Stimulated activated CD8-positive, alpha-beta memory T cell treated with anti-CD3 and anti-CD28 coated beads, Interleukin-7, amount 100 ng/mL, for 48 hours (primary cell): ENCODE measurements around the gene KLRG1.

Experiments used
- DNase-seq, 2 donors: peaks; one replicate each; pipeline ENCODE4 v3.0.0-alpha.2; 2020; ENCODE audit warnings: low read depth in 1 of 2; ENCODE audit errors: extremely low read depth in 1 of 2

Gene KLRG1

DNA sequence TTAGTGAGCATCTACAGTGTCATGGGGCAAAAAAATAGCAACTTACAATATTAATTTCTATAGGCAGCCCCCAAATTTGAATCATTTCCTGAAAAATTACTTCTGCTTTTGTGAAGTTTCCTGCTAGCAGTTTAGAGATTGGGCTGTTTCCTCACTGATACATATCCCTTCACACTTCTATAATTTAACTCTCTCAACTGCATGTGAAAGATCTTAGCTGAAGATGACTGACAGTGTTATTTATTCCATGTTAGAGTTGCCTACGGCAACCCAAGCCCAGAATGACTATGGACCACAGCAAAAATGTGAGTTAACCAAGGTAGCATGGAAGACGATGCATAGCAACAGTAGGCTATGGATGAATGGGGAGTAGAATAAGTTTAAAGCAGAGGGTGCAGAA, at the start of gene KLRG1:
Gene KLRG1, plus strand, starts transcription at position 134 of the 400 bp plus-strand sequence. Its CDS starts 90 bp downstream, at position 224.
- no peak for DNase-seq

DNA sequence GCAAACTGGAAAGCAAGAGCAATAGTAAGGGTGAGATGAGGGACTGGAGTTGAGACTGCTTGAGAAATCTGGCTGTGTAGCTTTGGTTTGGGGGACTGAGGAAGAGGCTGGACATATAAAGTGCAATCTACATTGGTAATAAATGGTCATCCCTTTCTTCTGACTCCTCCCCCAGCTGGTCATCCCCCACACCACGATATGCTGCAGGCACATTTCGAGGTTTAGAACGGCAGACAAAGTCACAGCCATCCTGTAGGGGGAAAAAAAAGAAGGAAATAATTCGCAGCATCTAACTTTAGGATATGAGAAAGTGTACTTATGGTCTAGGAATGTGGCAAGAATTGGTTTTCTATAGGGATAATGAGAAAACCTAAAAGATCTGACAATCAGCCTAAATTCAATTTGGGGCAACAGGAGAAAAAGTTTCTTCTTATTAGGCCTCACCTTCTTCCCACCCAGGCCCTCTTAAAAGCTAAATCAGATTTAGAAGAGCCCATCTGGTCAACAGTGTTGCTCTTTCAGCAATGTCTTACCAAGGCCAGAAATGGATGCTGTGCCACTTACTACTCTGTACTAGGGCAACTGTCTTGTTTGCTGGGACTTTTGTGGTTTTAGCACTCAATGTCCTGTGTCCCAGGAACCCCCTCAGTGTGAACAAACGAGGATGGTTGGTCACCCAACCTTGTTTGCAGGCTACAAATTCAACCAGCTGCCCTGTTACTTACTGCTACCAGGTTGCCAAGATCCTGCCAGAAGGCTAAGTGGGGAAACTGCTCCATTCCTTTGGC, 47.5 kb upstream of the KLRG1 start:
- DNase-seq, result no peak

DNA sequence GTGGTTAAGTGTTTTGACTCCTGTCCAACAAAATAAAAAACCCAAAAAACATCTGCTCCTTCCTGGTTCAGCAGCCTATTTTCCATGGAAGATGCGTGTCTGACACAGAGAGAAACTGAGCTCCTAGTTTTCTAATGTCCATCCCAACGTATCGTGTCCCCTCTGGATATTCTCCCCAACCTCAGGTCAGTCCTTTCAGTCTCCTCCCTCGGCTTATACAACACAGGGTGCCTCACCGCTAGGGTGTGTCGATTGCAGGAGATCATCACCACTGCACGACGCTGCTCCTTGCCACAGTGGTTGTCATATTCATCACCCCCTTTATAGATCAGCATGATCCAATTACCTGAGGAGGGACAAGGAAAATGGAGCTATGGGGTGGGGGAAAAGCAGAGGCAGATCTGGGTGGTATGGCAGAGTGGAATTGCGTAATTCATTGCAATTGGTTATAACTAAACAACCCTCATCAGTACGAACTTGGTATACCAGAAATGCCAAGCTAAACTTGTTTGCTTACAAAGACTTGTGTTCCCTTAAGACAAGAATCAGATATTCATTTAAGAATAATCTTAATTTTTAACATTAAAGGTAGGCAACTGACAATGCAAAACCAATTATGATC, 45.7 kb upstream of the KLRG1 start:
- no peak for DNase-seq

DNA sequence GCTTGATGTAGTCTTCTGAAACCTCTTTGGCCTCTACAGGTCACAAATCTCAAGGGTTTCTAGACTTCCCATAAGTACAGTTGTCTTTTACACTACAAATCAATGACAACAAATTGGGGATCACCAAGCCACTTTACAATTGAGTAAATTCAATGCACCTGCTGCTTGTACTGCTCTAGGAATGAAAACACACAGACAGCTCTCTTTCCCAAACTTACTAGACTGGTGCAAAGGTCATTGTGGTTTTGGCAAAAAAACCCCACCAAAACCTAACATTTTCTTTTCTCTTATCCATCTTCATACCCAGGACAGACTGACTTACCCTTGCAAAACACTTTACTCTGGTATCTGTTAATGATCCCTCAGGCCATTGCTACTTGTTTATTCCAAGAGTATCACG, 42.6 kb upstream of the KLRG1 start:
- no peak for DNase-seq

DNA sequence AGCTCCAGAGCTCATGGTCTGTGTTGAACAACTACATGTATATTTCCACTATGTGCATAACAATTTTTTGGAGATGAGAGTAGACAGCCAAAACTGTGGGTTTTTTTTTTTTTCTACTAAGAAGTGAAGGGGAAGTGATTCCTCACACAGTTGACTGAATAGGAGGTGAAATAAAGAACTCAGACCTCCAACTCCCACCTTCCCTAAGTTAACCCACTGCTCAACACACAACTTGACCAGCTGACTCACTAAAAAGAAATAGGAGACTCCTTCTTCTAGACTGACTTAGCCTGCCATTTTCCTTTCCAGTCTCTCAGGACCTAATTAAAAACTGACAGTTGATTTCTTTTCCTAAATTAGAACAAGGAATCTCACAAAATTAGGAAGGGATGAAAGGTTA, 41.6 kb upstream of the KLRG1 start:
- no peak for DNase-seq

DNA sequence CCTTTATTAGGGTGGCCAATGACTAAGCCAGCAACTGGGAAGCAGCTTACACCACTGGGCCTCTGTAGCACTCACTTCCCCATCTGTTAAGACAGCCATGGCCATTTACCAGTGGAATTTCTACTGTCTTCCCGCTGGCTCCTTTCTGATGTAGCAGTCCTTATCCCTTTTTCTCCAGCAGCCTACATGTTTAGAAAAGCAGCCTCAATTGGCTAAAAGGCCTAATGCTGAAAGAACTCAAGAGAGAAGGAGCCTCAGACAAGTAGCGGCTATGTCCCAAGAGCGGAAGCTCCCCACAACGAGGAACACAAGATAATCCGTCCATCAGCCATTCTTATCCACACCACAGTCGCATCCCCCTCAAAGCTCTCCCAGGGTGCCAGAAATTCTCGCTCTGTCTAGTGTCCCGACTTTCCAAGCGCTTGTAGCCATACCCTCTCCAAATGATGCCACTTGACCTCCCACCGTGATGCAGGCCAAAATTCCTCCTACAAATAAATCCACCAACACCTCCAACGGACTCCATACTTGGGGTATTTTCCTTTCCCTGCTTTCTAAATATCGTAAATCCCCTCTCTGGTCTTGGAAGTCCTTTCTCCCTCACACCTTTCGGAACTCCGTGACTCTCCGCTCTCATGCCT, 40.5 kb upstream of the KLRG1 start:
- DNase-seq, result no peak

DNA sequence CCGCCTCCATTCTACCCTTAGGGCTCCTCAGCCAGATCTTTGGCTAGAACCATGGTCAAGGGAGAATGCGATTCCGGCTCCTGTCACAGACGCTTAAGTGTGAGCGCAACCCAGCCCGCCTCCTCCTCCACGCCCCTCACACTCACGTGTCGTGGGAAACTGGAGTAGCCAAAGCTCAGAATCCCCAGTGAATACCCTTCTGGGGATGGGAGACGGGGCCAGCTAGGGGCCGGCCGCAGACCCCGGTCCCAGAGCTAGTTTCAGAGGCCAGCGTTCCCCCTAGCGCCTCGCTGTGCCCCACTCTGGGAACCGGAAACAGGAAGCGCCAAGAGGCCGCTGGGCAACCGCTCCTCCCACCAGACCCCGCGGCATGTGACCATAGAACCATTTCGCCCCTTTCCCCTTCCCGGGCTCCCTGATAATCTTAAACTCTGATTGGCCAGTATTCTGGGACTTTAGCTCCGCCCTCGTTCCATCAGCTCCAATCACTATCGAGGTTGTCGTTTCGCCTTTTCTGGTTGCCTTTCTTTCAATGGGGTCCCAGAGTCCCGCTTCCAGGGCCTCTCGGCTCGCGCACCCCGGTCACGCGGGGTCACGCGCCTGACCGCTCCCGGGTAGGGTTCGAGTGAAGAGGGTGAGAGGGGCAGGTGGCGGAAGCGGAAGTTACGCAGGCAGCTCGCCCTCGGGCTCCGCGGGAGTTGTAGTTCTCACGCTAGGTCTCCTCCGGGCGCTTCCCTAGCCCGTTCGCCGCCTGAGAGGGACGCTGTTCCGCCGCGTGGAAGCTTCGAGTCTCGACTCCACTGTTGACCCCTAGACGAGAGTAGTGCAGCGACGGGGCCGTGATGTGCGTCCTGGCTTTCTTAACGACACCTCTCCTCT, 39.8 kb upstream of the KLRG1 start, which contains the start of gene M6PR:
Gene M6PR, minus strand, starts transcription at position 304 of the 879 bp plus-strand sequence. CDS start 3,241 bp downstream, outside the sequence.
- DNase-seq, result peak; percentile 86 to 90

DNA sequence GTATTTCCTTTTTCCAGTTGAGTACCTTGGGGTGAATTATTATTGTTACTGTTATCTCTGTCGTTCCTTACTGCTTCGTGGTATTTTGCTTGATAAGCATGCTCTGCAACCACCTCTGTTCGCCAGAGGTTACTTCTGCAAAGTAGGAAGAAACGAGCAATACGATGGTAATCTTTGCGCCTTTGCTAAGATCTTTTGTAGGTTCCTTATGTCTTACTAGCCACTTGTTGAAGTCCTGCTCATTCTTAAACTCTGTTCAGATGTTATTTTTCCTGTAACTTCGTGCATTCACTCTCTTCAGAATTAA, 39.2 kb upstream of the KLRG1 start:
- no peak for DNase-seq

DNA sequence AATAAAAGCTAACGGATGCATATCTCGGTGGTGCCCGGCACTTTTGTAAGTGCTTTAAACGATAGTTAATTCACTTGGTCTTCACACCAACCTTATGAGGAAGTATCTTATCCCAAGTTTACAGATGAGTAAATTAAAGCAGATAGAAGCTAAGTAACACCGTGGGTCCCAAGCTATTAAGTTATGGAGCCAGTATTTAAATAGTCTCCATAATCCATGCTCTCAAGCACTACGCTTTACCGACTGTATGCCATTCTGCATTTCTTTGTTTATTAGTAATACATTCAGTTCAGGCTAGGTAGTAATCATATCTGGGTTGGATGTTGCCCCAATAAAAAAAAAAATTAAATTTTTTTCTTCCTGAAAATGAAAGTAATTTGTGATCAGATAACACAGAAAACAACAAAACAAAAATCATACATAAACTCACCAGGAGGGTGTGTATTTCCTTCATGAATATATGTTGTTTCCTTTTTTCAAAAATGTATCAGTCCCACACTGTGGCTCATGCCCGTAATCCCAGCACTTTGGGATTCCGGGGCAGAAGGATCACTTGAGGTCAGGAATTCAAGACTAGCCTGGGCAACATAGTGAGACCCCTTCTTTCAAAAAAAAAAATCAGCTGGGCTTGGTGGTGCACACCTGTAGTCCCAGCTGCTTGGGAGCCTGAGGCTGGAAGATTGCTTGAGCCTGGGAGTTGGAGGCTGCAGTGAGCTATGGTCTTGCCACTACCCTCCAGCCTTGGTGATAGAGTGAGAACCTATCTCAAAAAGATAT, 38.5 kb upstream of the KLRG1 start:
- no peak for DNase-seq

DNA sequence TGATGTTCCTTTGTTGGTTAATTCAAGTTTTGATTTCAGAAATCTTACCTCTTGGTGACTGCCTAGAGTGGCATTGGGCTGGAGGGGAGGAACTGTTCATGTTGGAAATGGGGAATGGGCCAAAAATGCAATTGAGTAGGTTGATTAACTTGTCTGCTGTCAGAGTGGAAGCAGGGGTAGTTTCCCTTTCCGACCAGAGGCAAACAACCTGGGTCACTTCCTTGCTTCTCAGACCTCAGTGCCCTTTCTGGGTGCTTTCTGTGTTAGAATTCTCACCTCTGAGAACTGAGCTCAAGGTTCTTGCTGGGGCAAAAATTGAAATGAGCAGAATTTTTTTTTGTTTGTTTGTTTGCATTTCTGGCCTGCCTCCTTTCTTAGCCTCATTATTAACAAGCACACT, 37.6 kb upstream of the KLRG1 start:
- DNase-seq, result no peak

DNA sequence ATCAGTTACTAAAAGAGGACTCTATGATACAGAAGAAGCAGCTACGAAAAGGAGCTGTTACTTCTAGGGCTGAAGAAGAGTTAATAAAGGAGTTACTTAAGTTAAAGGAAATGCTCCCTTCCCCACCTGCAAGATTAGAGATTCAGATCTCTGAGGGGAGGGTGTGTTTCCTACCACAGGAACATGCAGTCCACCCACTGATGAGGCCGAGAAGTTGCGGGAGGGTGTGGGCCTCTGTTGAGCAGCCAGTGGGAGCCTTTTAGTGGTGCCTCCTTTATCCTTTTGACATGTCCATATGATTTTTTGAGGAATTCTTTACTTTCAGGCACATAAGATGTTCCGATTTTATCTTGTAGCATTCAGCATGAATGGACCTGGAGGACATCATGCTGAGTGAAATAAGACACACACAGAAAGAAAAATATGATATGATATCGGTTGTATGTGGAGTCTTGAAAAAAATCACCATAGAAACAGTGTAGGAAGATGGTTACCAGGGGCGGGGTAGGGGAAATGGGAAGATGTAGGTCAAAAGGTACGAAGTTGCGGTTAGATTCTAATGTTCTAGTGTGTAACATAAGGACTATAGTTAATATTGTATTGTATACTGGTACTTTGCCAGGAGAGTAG, 35.5 kb upstream of the KLRG1 start:
- DNase-seq, result no peak

DNA sequence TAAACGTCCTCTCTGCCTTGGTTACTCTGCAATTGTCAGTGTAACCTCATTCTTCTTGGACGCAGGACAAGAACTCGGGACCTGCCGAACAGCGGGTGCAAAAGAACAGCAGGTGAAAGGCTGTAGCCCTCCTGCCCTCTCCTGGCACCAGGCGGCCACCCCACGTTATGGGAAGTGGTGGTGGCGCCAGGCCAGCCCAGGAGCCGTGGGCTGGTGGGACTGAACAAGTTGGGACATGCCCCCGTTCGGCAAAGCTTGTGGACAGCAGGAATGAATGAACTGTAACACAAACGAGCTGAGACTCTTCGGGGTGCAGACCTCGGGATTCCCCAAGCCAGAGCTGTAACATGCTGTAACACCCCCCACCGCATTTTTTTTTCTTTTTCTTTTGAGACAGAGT, 33.3 kb upstream of the KLRG1 start:
- no peak for DNase-seq

DNA sequence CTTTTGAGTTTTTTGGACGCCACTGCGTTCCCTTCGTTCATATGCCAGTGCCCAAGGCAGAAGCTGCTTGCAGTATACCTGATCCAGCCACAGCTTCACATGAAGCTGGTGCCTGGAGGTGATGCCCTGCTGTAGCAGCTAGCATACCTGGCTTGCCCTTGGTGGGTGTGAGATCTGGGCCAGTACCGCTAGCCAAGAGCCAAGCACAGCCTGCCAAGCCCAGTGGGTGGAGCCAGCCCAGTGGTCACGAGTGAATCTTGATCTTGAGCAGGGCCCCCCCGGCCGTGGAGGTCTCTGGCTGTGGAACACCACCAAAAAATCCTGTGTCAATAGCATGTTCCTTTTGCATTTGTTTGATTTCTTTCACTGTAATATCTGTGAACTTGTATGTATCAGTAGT, 32.6 kb upstream of the KLRG1 start:
- DNase-seq, result no peak

DNA sequence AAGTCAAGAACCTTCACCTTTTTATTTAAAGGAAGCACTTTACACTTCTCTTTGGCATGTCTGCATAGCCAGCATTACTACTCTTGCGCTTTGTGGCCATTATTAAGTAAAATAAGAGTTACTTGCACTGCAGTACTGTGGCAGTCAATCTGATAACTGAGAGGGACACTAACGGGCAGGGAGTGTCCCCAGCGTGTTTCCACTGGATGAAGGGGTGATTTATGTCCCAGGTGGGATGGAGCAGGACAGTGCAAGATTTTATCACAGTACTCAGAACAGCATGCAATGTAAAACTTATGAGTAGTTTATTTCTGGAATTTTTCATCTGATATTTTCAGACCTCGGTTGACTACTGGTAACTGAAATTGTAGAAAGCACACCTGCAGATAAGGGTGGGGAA, 31.8 kb upstream of the KLRG1 start:
- DNase-seq, result no peak

DNA sequence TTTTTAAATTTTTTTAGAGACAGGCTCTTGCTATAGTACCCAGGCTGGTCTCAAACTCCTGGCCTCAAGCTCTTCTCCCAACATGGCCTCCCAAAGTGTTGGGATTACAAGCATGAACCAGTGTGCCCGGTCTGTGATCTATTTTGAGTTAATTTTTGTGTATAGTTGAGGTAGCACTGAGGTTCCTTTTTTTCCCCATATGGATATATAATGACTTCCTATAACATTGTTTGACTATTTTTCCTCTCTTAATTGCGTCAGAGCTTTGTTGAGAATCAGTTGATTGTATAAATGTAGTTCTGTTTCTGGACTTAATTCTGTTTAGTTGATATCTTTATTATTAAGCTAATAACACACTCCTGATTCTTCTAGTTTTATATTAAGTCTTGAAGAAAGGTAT, 31.3 kb upstream of the KLRG1 start:
- DNase-seq, result no peak

DNA sequence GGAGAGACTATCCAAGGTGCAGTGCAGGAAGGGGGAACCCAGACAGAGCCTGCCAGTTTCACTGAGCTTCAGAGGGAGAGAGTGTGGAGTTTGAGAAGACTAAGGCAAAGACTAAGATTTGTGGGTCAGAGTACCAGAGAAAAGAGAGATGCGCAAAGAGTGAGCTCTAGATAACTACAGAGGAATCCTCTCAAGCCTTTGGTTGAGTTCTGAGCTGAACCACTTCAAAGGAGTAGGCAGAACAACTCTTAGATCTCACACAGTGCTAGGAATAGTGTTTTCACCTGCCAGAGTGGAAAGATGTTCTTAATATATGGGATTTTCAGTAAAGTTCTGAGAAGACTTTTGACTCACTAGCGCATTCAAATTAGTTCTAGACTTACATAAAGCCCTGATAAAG, 29.2 kb upstream of the KLRG1 start:
- DNase-seq, result no peak

DNA sequence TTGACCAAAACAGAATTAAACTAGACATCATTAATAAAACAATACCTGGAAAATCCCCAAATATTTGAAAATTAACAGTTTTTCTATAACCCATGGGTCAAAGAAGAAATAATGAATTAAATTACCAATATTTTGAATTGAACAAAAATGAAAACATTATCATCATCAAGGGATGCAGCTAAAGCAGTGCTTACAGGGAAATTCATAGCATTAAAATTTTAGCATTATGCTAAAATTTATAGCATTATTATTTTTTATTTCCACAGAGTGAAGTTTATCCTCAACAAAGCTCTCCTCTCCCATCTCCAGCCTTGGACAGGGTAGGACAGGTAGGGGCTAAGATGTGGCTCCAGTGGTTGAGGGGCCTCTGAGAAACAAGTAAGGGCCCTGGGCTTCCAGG, 20.6 kb upstream of the KLRG1 start:
- no peak for DNase-seq

DNA sequence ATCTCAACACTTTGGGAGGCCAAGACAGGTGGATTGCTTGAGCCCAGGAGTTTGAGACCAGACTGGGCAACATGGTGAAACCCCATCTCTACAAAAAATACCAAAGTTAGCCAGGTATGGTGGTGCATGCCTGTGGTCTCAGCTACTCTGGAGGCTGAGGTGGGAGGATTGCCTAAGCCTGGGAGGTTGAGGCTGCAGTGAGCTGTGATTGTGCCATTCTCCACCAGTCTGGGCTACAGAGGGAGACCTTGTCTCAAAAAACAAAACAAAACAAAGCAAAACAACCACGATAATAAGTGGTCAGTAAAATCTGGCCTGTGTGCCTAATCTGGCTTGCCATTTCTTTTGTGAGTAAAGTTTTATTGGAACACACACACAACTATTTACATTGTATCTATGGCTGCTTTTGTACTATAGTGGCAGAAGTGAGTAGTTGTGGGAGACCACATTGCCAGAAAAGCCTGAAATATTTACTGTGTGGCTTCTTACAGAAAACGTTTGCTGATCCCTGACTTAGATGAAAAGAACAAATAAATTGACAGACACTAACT, 19.4 kb upstream of the KLRG1 start:
- DNase-seq, result no peak

DNA sequence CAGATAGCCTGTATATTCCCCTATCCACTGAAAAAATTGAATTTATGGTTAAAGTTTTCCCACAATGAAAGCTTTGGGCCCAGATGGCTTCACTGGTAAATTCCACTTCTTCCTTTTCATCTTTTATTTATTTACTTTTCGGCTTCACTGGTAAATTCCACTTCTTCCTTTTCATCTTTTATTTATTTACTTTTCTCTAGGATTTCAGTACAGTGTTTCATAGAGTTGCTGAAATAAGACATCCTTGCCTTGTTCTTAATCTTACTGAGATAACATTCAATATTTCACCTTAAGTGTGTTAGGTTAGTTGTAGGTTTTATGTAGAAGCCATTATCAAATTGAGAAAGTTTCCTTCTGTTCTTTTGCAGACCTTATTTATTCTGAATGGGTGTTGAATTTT, 18.9 kb upstream of the KLRG1 start:
- DNase-seq, result no peak

DNA sequence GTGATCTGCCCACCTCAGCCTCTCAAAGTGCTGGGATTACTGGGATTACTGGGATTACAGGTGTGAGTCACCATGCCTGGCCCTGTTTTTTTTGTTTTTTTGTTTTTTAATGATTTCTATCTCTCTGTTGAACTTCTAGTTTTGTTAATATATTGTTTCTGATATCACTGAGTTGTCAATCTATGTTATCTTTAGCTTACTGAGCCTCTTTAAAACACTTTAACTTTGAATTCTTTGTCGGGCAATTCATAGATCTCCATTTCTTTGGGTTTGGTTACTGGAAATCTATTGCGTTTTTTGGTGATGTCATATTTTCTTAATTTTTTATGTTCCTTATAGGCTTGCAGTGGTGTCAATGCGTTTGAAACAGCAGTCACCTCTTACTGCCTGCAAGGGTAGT, 9.2 kb upstream of the KLRG1 start:
- no peak for DNase-seq
